ENCODE results near the gene SHROOM2. TPM values are rescaled to one million over a fixed set of nuclear protein-coding genes. Genes with fewer than 3 reads are reported as not detected.

SHROOM2 gene
- total RNA-seq, 1 experiment from 2014 or later, result 13.9 TPM

DNA sequence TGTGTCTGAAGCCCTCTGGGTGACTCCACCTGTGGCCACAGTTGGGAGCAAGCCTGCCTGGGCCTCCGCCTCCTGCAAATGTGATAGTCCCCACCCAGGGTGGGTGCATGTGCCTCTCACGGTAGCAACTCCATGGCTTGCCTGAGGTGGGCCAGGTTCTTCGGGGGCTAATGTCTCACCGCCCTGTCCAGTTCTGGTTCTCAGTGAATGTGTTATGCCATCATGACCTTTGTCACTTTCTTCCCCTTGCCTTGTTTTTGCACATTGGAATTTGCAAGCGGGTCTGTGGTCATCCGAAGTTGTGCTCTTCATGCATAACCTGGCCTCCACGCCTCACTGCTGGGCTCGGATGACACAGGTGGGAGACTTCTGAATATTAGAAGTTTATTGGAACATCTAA is 39.7 kb downstream of the SHROOM2 start:
- Mint-ChIP-seq H3K4me3 (no peak overlapping the region), H3K27ac (peak overlapping the region in 1 of 3 experiments; percentile 18; a peak in 2 of 7 replicates), H3K27me3 (ENCODE audit: low read depth) (no peaks in the 10 kb centered on the region), H3K4me1 (peaks cover 40 to 55% of the 10 kb centered on the region in 2 experiments), H3K9me3 (peaks cover 34 to 63% of the 10 kb centered on the region in 2 experiments), H3K36me3 (ENCODE audit: insufficient read depth in 1 of 3, low read depth in 3 of 3) (peaks cover 7 to 12% (median 9%) of the 10 kb centered on the region in 3 experiments)
- no peak for DNase-seq
- Histone ChIP-seq H3K4ac (ENCODE audit: low read depth, low read length) (no peak overlapping the region), H3K14ac (ENCODE audit: insufficient read depth, low read length) (no peak overlapping the region; the same call in 1 of the 2 replicates), H4K91ac (ENCODE audit: insufficient read length, low read depth, low read length) (no peak overlapping the region), H4K8ac (replicated peaks; ENCODE audit: insufficient read length, low read depth, low read length) (no peak overlapping the region), H2AK5ac (ENCODE audit: insufficient read length, low read length) (no peak overlapping the region), H3T11ph (ENCODE audit: low read length) (no peak overlapping the region), H3K56ac (ENCODE audit: insufficient read length, low read depth, low read length) (no peak overlapping the region), H2BK12ac (ENCODE audit: insufficient read length, low read depth, low read length) (no peak overlapping the region), H3K9me3 (ENCODE audit: control insufficient read depth, low read depth, low read length) (no peaks in the 10 kb centered on the region), H3K79me2 (ENCODE audit: insufficient read depth, low read length) (peaks cover 8% of the 10 kb centered on the region; the same call in 1 of the 2 replicates), H2BK5ac (ENCODE audit: insufficient read length, low read length) (no peak overlapping the region), H3K4me2 (ENCODE audit: insufficient read depth, insufficient read length, low read length) (no peak overlapping the region), H2BK20ac (ENCODE audit: low read depth, low read length, poor library complexity, severe bottlenecking) (no peak overlapping the region), H4K5ac (ENCODE audit: insufficient read length, low read depth, low read length) (no peak overlapping the region), H2BK15ac (ENCODE audit: low read depth, low read length) (no peak overlapping the region), H3K23me2 (ENCODE audit: insufficient read length, low read depth, low read length, poor library complexity, severe bottlenecking) (no peaks in the 10 kb centered on the region), H3K27me3 (ENCODE audit: insufficient read depth, low read length) (no peaks in the 10 kb centered on the region), H2AFZ (ENCODE audit: low read length) (no peak overlapping the region), H3K9ac (ENCODE audit: extremely low read depth, insufficient read length, low read length) (no peak overlapping the region), H3K23ac (ENCODE audit: insufficient read length, low read depth, low read length) (no peak overlapping the region), H2BK120ac (ENCODE audit: low read depth, low read length, poor library complexity, severe bottlenecking) (no peak overlapping the region), H4K20me1 (ENCODE audit: control insufficient read depth, insufficient read depth, insufficient read length) (no peaks in the 10 kb centered on the region), H3K4me1 (ENCODE audit: insufficient read depth, low read length) (peaks cover 18% of the 10 kb centered on the region; the same call in 1 of the 2 replicates), H3K79me1 (ENCODE audit: insufficient read depth, low read depth, low read length, poor library complexity, severe bottlenecking) (peaks cover 7% of the 10 kb centered on the region), H3K18ac (ENCODE audit: insufficient read length, low read depth, low read length) (peak overlapping the region; percentile 41), H3K27ac (ENCODE audit: insufficient read length, low read depth, low read length) (no peak overlapping the region)
- no CpG with 5 or more reads among the region's 8 CpGs for WGBS (ENCODE audit: extremely low coverage, insufficient read length, low lambda C conversion rate)
- TF ChIP-seq, protein P1, sequence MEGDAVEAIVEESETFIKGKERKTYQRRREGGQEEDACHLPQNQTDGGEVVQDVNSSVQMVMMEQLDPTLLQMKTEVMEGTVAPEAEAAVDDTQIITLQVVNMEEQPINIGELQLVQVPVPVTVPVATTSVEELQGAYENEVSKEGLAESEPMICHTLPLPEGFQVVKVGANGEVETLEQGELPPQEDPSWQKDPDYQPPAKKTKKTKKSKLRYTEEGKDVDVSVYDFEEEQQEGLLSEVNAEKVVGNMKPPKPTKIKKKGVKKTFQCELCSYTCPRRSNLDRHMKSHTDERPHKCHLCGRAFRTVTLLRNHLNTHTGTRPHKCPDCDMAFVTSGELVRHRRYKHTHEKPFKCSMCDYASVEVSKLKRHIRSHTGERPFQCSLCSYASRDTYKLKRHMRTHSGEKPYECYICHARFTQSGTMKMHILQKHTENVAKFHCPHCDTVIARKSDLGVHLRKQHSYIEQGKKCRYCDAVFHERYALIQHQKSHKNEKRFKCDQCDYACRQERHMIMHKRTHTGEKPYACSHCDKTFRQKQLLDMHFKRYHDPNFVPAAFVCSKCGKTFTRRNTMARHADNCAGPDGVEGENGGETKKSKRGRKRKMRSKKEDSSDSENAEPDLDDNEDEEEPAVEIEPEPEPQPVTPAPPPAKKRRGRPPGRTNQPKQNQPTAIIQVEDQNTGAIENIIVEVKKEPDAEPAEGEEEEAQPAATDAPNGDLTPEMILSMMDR (conservative IDR thresholded peaks at IDR 0.05), result no peak
